Transverse colon (tissue), 4 donors: ENCODE results near the gene ANP32B. TPM values are rescaled to one million over a fixed set of nuclear protein-coding genes. Genes with fewer than 3 reads are reported as not detected.

Source experiments
- DNase-seq: peaks from one replicate; pipeline ENCODE4 v3.0.0-alpha.2; 2019
- H3K27ac ChIP-seq, 4 donors: fragments of 200-600 bp; sonication (generic); 2 replicates each; pipeline ENCODE4 v1.5.1; 2016 to 2018; ENCODE audit warnings: inconsistent platforms in 4 of 4
- H3K27me3 ChIP-seq: fragments of 200-600 bp; sonication (generic); 2 replicates; pipeline ENCODE4 v1.5.1; 2017; ENCODE audit warnings: inconsistent platforms
- H3K36me3 ChIP-seq, 4 donors: fragments of 200-600 bp; sonication (generic); 2 replicates each; pipeline ENCODE4 v1.5.1; 2017 to 2019; ENCODE audit warnings: inconsistent platforms in 4 of 4
- H3K4me1 ChIP-seq, 4 donors: fragments of 200-600 bp; sonication (generic); 2 replicates each; pipeline ENCODE4 v1.5.1; 2017 to 2020; ENCODE audit warnings: inconsistent platforms in 4 of 4
- H3K4me3 ChIP-seq, 4 donors: fragments of 200-600 bp; sonication (generic); 1 replicate in 1 of 4; 2 replicates in 3 of 4; pipeline versions ENCODE4 v1.5.1 to v1.6.1; 2017 to 2019; ENCODE audit warnings: inconsistent platforms in 4 of 4
- H3K9me3 ChIP-seq, 2 donors: fragments of 200-600 bp; sonication (generic); 2 replicates each; pipeline ENCODE4 v1.5.1; 2017 to 2019; ENCODE audit warnings: inconsistent platforms in 2 of 2
- CTCF ChIP-seq, 5 experiments: fragments of 200-600 bp in 3 of 5; fragments of 450-650 bp in 2 of 5; sonication (generic) in 3 of 5; IDR thresholded peaks; 1 replicate in 2 of 5; 2 replicates in 3 of 5; pipeline ENCODE4 v1.5.1; 2016 to 2017; ENCODE audit warnings: antibody characterized with exemption in 5 of 5, inconsistent platforms in 3 of 5, mild to moderate bottlenecking in 2 of 5, moderate library complexity in 1 of 5
- EP300 ChIP-seq: sonication (generic); formaldehyde crosslinking; IDR thresholded peaks from one replicate; pipeline ENCODE4 v1.6.1; 2017; ENCODE audit warnings: antibody characterized with exemption, low read depth
- POLR2A ChIP-seq: fragments of 450-650 bp; IDR thresholded peaks from one replicate; pipeline ENCODE4 v1.6.1; 2016; ENCODE audit warnings: antibody characterized with exemption, mild to moderate bottlenecking, moderate library complexity
- POLR2AphosphoS5 ChIP-seq, 3 donors: sonication (generic); formaldehyde crosslinking; IDR thresholded peaks; one replicate each; pipeline ENCODE4 v1.6.1; 2016; ENCODE audit warnings: antibody characterized with exemption in 3 of 3
- WGBS, 2 donors: methylation state at CpG; one replicate each; pipeline ENCODE4 v1.1.5; 2018; ENCODE audit warnings: low coverage in 1 of 2; 5-methylcytosine and 5-hydroxymethylcytosine counted together
- in situ Hi-C, 4 donors: fragments of 200-750 bp; cut with MboI; loops; one replicate each; pipeline versions ENCODE4 v1.15.0 to v1.15.1; 2017; ENCODE audit warnings: low sequenced_read_pairs in 3 of 4, low pct_ligation_motif_present in 1 of 4, low pct_unique_long_range_greater_than_20kb in 1 of 4
- intact Hi-C: fragments of 100-400 bp; cut with DNase I; formaldehyde crosslinking; loops from one replicate; pipeline ENCODE4 v1.15.1; 2023; ENCODE audit warnings: low total_unique reads
- total RNA-seq, 4 donors: library from RNA; depleted of rRNA; stranded (reverse); fragments of >200 nt; gene quantifications; one replicate each; pipeline ENCODE4 v1.1.0, GENCODE V29; 2016

ANP32B gene
- total RNA-seq, 4 donors from 2014 or later: 37.4 to 65.6 (median 43.0) TPM

GRCh38 chr9:98006127-98006796 lies 23.1 kb downstream of the ANP32B start:
- in situ Hi-C loops (no loop called here), intact Hi-C loops (no loop called here)
- H3K27me3 ChIP-seq: no peaks in the 10 kb centered on the region
- no peak for DNase-seq
- H3K4me3 ChIP-seq: no peak overlapping the region
- H3K4me1 ChIP-seq: peaks cover 0 to 9% (median 3%) of the 10 kb centered on the region in 4 donors
- H3K36me3 ChIP-seq: peaks cover 0 to 41% (median 21%) of the 10 kb centered on the region in 4 donors
- H3K27ac ChIP-seq: no peak overlapping the region
- 89 to 95% methylated on average over 5 of the region's 5 CpGs for WGBS, 2 donors
- no peak for TF ChIP-seq EP300
- no peak for TF ChIP-seq CTCF (IDR thresholded peaks at IDR 0.05)
- no peak for TF ChIP-seq POLR2A
- no peak for TF ChIP-seq POLR2AphosphoS5 (IDR thresholded peaks at IDR 0.05)
- H3K9me3 ChIP-seq: no peaks in the 10 kb centered on the region

GRCh38 chr9:98007251-98007928 lies 24.2 kb downstream of the ANP32B start:
- 72 to 81% methylated on average over 6 to 13 of the region's 13 CpGs for WGBS, 2 donors
- Histone ChIP-seq H3K4me3 (no peak overlapping the region), H3K9me3 (no peaks in the 10 kb centered on the region), H3K36me3 (peaks cover 0 to 48% (median 27%) of the 10 kb centered on the region in 4 donors), H3K27me3 (no peaks in the 10 kb centered on the region), H3K4me1 (peaks cover 0 to 9% (median 3%) of the 10 kb centered on the region in 4 donors), H3K27ac (no peak overlapping the region)
- in situ Hi-C loops (no loop called here), intact Hi-C loops (no loop called here)
- DNase-seq: no peak
- no peak for TF ChIP-seq CTCF (IDR thresholded peaks at IDR 0.05)

GRCh38 chr9:98008764-98009163 lies 25.6 kb downstream of the ANP32B start:
- H3K27me3 ChIP-seq: no peaks in the 10 kb centered on the region
- in situ Hi-C loops (no loop called here), intact Hi-C loops (no loop called here)
- WGBS, 2 donors: 83 to 85% methylated on average over 1 to 3 of the region's 3 CpGs
- no peak overlapping the region for H3K4me3 ChIP-seq
- TF ChIP-seq POLR2A (no peak), EP300 (no peak), POLR2AphosphoS5 (IDR thresholded peaks at IDR 0.05) (no peak), CTCF (IDR thresholded peaks at IDR 0.05) (no peak)
- peaks cover 0 to 62% (median 32%) of the 10 kb centered on the region in 4 donors for H3K36me3 ChIP-seq
- H3K27ac ChIP-seq: no peak overlapping the region
- H3K4me1 ChIP-seq: peaks cover 0 to 9% (median 2%) of the 10 kb centered on the region in 4 donors
- H3K9me3 ChIP-seq: no peaks in the 10 kb centered on the region
- no peak for DNase-seq

- Histone ChIP-seq H3K27ac (no peak overlapping the region), H3K27me3 (no peaks in the 10 kb centered on the region), H3K36me3 (peaks cover 0 to 68% (median 34%) of the 10 kb centered on the region in 4 donors), H3K9me3 (no peaks in the 10 kb centered on the region), H3K4me3 (no peak overlapping the region), H3K4me1 (peaks cover 0 to 9% (median 2%) of the 10 kb centered on the region in 4 donors)
- WGBS, 2 donors: 92 to 100% methylated on average over 1 to 6 of the region's 6 CpGs
- TF ChIP-seq CTCF (IDR thresholded peaks at IDR 0.05) (no peak), POLR2AphosphoS5 (IDR thresholded peaks at IDR 0.05) (no peak), POLR2A (no peak), EP300 (no peak)
- intact Hi-C loops (no loop called here), in situ Hi-C loops (no loop called here)
- no peak for DNase-seq
Measured at GRCh38 chr9:98009437-98009836, 26.3 kb downstream of the ANP32B start.
